SJCRH30 (cell line): ENCODE results near the gene CELF2. TPM values are rescaled to one million over a fixed set of nuclear protein-coding genes. Genes with fewer than 3 reads are reported as not detected.
A peak's percentile ranks its signal among the peaks of the same experiment; 100 is the strongest.

Source experiments
- DNase-seq, 2 experiments: peaks; one replicate each; pipeline ENCODE4 v3.0.0-alpha.2; 2015 to 2020
- H3K27ac ChIP-seq: fragments of 250-450 bp; sonication (Bioruptor Pico); 2 replicates; pipeline ENCODE4 v1.5.1; 2020; ENCODE audit warnings: mild to moderate bottlenecking, moderate library complexity
- H3K27me3 ChIP-seq: fragments of 250-450 bp; sonication (Bioruptor Pico); 2 replicates; pipeline ENCODE4 v1.5.1; 2020; ENCODE audit warnings: mild to moderate bottlenecking, moderate library complexity
- H3K36me3 ChIP-seq: fragments of 250-450 bp; sonication (Bioruptor Pico); 2 replicates; pipeline ENCODE4 v1.5.1; 2020; ENCODE audit warnings: mild to moderate bottlenecking, moderate library complexity
- H3K4me1 ChIP-seq: fragments of 250-450 bp; sonication (Bioruptor Pico); 2 replicates; pipeline ENCODE4 v1.5.1; 2020; ENCODE audit warnings: mild to moderate bottlenecking, moderate library complexity
- H3K4me3 ChIP-seq: fragments of 250-450 bp; sonication (Bioruptor Pico); 2 replicates; pipeline ENCODE4 v1.5.1; 2020; ENCODE audit warnings: mild to moderate bottlenecking, moderate library complexity
- H3K9me3 ChIP-seq: fragments of 250-450 bp; sonication (Bioruptor Pico); replicated peaks from 2 replicates; pipeline ENCODE4 v1.5.1; 2020; ENCODE audit warnings: mild to moderate bottlenecking, moderate library complexity
- total RNA-seq: library from RNA; depleted of rRNA; stranded (reverse); fragments of >200 nt; shearing (Covaris generic); gene quantifications from 2 replicates; pipeline ENCODE4 v1.2.3, GENCODE V29; 2014

Gene CELF2
- total RNA-seq, 1 experiment from 2014 or later: 65.2 TPM

DNA sequence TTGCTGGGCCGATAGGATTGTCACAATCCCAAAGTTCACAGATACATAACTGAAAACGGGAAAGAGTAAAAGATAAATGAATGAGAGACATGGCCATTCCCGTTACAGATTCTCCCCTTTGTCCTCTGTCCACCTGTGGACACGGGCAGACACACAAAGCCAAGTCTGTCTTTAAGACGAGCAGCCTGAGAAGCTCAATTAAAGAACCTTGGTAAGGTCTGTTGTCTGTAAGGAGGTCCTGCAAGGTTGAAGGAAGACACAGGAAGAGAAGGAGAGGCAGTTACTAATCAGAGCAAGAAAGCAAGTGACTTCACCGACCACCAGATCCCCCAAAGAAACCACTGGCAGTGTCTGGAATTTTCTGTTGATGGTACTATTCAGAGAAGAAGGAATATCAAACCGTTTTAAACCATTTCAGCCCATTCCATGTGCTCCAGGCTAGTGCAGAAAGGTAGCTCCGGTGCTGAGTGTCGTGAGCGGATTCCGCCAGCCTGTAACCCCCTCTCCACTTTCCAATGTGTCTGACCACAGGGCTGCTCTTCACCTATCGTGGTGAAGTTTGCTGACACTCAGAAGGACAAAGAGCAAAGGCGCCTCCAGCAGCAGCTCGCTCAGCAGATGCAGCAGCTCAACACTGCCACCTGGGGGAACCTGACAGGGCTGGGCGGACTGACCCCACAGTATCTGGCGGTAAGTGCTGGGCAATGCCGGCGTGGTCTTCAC, 252.6 kb downstream of the CELF2 start:
- Histone ChIP-seq H3K4me1 (no peaks in the 10 kb centered on the region), H3K9me3 (no peaks in the 10 kb centered on the region), H3K27me3 (no peaks in the 10 kb centered on the region), H3K36me3 (peaks cover 50% of the 10 kb centered on the region), H3K4me3 (no peak overlapping the region), H3K27ac (no peak overlapping the region)
- DNase-seq: peak; percentile 42 to 51

DNA sequence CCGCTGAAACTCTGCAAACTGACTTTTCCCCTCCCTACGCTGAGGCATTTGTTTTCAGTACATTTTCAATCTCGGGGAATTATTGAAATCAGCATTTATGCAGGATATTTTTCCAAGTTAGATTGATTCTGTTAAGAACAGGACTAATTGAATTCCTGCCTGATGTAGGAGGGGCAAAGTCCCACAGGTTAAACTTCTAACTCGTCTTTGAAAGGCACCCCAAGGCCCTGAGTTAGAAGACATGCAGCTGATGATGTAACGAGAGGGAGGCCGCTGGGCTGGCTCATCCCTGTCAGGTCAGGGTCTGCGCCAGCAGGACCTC, 253.1 kb downstream of the CELF2 start:
- Histone ChIP-seq H3K27me3 (no peaks in the 10 kb centered on the region), H3K9me3 (no peaks in the 10 kb centered on the region), H3K4me3 (no peak overlapping the region), H3K4me1 (no peaks in the 10 kb centered on the region), H3K27ac (no peak overlapping the region), H3K36me3 (peaks cover 49% of the 10 kb centered on the region)
- DNase-seq: no peak

GRCh38 chr10:11272915-11273389, 255.3 kb downstream of the CELF2 start:
- DNase-seq: no peak
- H3K36me3 ChIP-seq: peaks cover 59% of the 10 kb centered on the region
- H3K4me3 ChIP-seq: no peak overlapping the region
- no peak overlapping the region for H3K27ac ChIP-seq
- H3K27me3 ChIP-seq: no peaks in the 10 kb centered on the region
- no peaks in the 10 kb centered on the region for H3K9me3 ChIP-seq
- H3K4me1 ChIP-seq: no peaks in the 10 kb centered on the region

- Histone ChIP-seq H3K27me3 (no peaks in the 10 kb centered on the region), H3K27ac (no peak overlapping the region), H3K9me3 (no peaks in the 10 kb centered on the region), H3K4me3 (no peak overlapping the region), H3K4me1 (no peaks in the 10 kb centered on the region), H3K36me3 (peaks cover 60% of the 10 kb centered on the region)
- no peak for DNase-seq
Observed at GRCh38 chr10:11274452-11274851, 256.8 kb downstream of the CELF2 start.

- H3K27me3 ChIP-seq: no peaks in the 10 kb centered on the region
- H3K4me1 ChIP-seq: no peaks in the 10 kb centered on the region
- H3K9me3 ChIP-seq: no peaks in the 10 kb centered on the region
- no peak overlapping the region for H3K4me3 ChIP-seq
- peaks cover 65% of the 10 kb centered on the region for H3K36me3 ChIP-seq
- no peak overlapping the region for H3K27ac ChIP-seq
- no peak for DNase-seq
Observed at GRCh38 chr10:11275651-11276050, 258.0 kb downstream of the CELF2 start.

GRCh38 chr10:11276449-11276990, 258.8 kb downstream of the CELF2 start:
- no peak for DNase-seq
- Histone ChIP-seq H3K4me3 (no peak overlapping the region), H3K27me3 (no peaks in the 10 kb centered on the region), H3K4me1 (no peaks in the 10 kb centered on the region), H3K27ac (no peak overlapping the region), H3K36me3 (peaks cover 63% of the 10 kb centered on the region), H3K9me3 (no peaks in the 10 kb centered on the region)

DNA sequence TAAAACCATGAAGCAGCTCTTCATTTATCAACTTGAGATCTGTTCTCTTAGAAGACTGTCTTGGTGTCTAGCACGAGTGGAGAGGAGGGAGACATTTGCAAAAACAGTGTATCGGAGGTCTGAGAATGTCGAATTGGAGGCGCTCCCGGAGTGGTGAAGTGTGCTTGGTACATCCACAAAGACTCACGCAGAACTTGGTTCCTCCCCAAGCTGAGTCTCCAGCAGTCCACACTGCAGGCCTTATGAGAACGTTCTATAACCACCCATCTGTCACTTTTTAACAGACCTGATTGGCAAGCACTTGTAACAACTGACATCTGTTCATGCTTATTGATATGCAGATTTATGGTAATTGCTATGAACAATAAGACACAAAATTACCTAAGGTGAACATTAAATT, 261.6 kb downstream of the CELF2 start:
- Histone ChIP-seq H3K27ac (no peak overlapping the region), H3K36me3 (peaks cover 66% of the 10 kb centered on the region), H3K4me3 (no peak overlapping the region), H3K9me3 (no peaks in the 10 kb centered on the region), H3K27me3 (no peaks in the 10 kb centered on the region), H3K4me1 (no peaks in the 10 kb centered on the region)
- no peak for DNase-seq

DNA sequence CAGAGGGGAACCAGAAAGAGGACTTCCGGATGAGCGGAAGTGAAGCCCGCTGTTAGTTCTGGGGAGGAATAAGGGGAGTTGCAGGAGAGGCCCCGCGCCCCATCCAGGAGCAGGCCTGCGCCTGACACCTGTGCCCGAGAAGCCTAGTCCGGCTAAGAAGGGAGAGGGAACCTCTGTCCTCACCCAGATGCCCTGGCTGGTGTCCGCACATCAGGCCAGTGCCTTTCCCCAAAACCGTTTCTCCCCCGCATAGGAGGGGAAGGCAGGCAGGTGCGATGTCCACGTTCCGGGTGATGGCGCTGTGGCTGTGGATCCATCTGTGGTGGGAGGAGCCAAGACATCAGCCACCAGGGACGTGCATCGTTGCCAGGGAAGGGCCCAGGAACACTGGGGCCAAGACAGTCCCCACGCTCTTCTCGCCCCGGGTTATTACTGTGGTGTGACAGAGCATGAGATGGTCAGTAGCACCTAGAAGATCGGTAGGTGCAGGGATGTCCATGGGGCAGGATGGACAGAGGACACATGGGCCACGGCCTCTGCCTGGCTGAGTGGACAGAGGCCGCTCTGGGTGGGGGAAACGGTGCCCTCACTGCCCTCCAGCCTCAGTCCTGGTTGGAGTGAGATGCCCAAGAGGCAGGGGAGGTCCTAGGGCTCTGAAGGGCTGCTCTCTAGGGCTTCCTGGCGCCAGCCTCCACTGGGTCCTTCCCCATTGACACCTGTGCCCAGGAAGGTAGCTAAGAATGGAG, 262.7 kb downstream of the CELF2 start:
- DNase-seq: no peak
- Histone ChIP-seq H3K27ac (no peak overlapping the region), H3K4me3 (no peak overlapping the region), H3K27me3 (no peaks in the 10 kb centered on the region), H3K4me1 (no peaks in the 10 kb centered on the region), H3K9me3 (no peaks in the 10 kb centered on the region), H3K36me3 (peaks cover 58% of the 10 kb centered on the region)

DNA sequence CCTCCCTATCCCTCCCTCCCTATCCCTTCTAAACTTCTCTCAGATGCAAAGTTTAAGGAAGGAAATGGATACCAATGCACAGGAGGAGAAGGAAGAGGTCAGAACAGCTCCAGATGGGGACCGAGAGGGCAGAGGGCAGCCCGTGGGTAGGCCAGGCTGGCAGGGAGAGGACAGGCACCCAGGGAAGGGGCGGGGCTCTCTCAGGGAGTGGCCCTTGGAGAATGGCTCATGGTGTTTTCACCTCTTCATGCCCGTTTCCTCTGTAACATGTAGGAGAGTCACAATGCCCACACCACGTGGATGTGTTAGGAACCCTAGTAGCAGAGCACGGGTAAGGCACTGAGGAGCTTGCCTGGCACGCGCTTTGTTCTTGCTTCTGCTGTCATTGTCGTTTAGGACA, 264.5 kb downstream of the CELF2 start:
- Histone ChIP-seq H3K4me1 (no peaks in the 10 kb centered on the region), H3K36me3 (peaks cover 54% of the 10 kb centered on the region), H3K9me3 (no peaks in the 10 kb centered on the region), H3K4me3 (no peak overlapping the region), H3K27me3 (no peaks in the 10 kb centered on the region), H3K27ac (no peak overlapping the region)
- DNase-seq: no peak

DNA sequence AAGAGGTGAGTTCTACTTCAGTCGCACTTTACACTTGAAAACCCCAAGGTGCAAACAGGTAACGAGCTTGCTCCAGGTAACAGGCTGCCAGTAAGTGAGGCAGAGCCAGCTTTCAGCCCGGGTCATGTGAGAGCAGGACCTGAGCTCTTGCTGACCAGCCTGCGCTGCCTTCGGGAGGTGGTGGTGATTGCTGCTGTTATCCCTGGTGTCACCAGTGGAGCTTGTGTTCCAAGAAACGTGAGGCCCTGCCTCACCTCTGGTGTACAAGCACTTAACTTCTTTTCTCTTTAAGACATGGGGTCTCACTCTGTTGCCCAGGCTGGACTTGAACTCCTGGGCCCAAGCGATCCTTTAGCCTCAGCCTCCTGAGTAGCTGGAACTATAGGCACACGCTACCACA, 265.0 kb downstream of the CELF2 start:
- Histone ChIP-seq H3K9me3 (no peaks in the 10 kb centered on the region), H3K36me3 (peaks cover 51% of the 10 kb centered on the region), H3K27me3 (no peaks in the 10 kb centered on the region), H3K4me3 (no peak overlapping the region), H3K27ac (no peak overlapping the region), H3K4me1 (no peaks in the 10 kb centered on the region)
- no peak for DNase-seq

DNA sequence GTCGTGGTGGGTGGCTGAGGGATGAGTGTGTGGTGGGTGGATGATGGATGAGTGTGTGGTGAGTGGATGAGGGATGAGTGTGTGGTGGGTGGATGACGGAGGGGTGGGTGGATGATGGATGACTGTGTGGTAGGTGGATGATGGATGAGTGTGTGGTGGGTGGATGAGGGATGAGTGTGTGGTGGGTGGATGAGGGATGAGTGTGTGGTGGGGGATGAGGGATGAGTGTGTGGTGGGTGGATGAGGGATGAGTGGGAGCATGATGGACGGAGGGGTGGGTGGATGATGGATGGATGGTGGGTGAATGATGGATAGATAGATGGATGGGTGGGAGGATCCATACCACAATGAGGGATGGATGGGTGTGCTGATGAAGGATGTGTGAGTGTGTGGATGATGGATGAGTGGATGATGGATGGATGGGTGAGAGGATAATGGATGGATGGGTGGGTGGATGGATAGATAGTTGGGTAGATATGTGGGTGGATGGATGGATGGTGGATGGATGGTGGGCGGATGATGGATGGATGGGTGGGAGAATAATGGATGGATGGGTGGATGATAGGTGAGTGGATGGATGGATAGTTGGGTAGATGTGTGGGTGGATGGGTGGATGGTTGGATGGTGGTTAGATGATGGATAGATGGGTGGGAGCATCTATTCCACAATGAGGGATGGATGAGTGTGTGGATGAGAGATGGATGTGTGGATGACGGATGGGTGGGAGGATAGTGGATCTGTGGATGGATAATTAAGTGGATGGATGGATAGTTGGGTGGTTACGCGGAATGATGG, 266.8 kb downstream of the CELF2 start:
- no peak overlapping the region for H3K27ac ChIP-seq
- no peaks in the 10 kb centered on the region for H3K27me3 ChIP-seq
- H3K9me3 ChIP-seq: no peaks in the 10 kb centered on the region
- no peak for DNase-seq
- H3K36me3 ChIP-seq: peaks cover 37% of the 10 kb centered on the region
- H3K4me1 ChIP-seq: no peaks in the 10 kb centered on the region
- H3K4me3 ChIP-seq: no peak overlapping the region

DNA sequence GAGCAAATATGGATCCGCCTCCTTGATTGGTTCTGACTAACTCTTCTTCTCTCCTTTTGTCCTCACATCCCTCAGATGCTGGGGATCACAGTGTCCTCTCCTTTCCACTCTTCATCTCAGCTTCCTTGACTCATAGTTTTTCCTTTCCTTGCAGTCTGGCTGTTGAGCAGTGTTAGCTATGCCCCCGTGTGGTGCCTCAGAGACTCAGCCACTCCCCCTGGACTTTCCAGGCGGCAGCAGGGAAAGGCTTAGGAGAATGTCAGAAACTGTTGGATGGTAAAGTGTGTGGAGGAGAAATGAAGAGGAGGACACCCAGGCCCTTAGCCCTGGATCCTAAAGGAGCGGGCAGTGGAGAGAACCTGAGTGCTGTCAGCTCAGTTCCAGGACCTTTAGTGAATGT, 267.5 kb downstream of the CELF2 start:
- H3K4me1 ChIP-seq: no peaks in the 10 kb centered on the region
- peaks cover 37% of the 10 kb centered on the region for H3K36me3 ChIP-seq
- no peak overlapping the region for H3K4me3 ChIP-seq
- DNase-seq: peak in 1 of 2 experiments; percentile 17
- H3K27me3 ChIP-seq: no peaks in the 10 kb centered on the region
- H3K9me3 ChIP-seq: no peaks in the 10 kb centered on the region
- H3K27ac ChIP-seq: no peak overlapping the region

GRCh38 chr10:11286261-11286852, 268.7 kb downstream of the CELF2 start:
- Histone ChIP-seq H3K27ac (no peak overlapping the region), H3K36me3 (peaks cover 29% of the 10 kb centered on the region), H3K9me3 (no peaks in the 10 kb centered on the region), H3K27me3 (no peaks in the 10 kb centered on the region), H3K4me3 (no peak overlapping the region), H3K4me1 (no peaks in the 10 kb centered on the region)
- DNase-seq: no peak

DNA sequence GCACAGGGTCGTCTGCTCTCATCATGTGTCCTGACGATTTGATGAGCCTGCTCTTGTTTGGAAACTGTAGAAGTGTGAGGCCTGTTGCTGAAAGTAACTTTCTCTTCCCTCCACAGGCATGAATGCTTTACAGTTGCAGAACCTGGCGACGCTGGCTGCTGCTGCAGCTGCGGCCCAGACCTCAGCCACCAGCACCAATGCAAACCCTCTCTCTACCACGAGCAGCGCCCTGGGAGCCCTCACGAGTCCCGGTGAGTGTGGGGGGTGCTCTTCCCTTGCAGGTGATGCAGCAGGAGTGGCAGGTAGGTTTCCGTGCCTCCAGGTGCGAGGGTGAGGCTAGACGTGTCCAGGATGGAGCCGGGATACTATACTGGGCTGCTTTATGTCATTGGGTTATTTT, 270.6 kb downstream of the CELF2 start:
- Histone ChIP-seq H3K4me3 (no peak overlapping the region), H3K27me3 (no peaks in the 10 kb centered on the region), H3K36me3 (peaks cover 35% of the 10 kb centered on the region), H3K4me1 (no peaks in the 10 kb centered on the region), H3K9me3 (no peaks in the 10 kb centered on the region), H3K27ac (no peak overlapping the region)
- DNase-seq: no peak
